WTC11 (cell line): Measurements from ENCODE around the gene B3GNT9. TPM values are rescaled to one million over a fixed set of nuclear protein-coding genes. Genes with fewer than 3 reads are reported as not detected.

Experiments
- ATF1 ChIP-seq: sonication (generic); formaldehyde crosslinking; IDR thresholded peaks from 2 replicates; pipeline ENCODE4 v1.8.1; 2023; ENCODE audit warnings: mild to moderate bottlenecking, moderate library complexity, missing genetic modification reagents
- ATF2 ChIP-seq: sonication (generic); formaldehyde crosslinking; IDR thresholded peaks from 2 replicates; pipeline ENCODE4 v1.8.1; 2022; ENCODE audit warnings: low read depth, missing genetic modification reagents, borderline replicate concordance
- ATF3 ChIP-seq: sonication (generic); formaldehyde crosslinking; conservative IDR thresholded peaks from 2 replicates; pipeline ENCODE4 v1.8.1; 2022; ENCODE audit warnings: mild to moderate bottlenecking, missing genetic modification reagents
- CDX4 ChIP-seq: fragments of 250-450 bp; sonication (Bioruptor Pico); IDR thresholded peaks from 2 replicates; pipeline ENCODE4 v1.9.0; 2021; ENCODE audit warnings: moderate library complexity, mild to moderate bottlenecking, inconsistent platforms, borderline replicate concordance
- CREM ChIP-seq: sonication (generic); formaldehyde crosslinking; IDR thresholded peaks from 2 replicates; pipeline ENCODE4 v1.8.1; 2022; ENCODE audit warnings: mild to moderate bottlenecking, missing genetic modification reagents, moderate library complexity
- ELF4 ChIP-seq: sonication (generic); formaldehyde crosslinking; IDR thresholded peaks from 2 replicates; pipeline ENCODE4 v1.8.1; 2022; ENCODE audit warnings: low read depth, mild to moderate bottlenecking, moderate library complexity, missing genetic modification reagents
- EMX1 ChIP-seq: fragments of 250-450 bp; sonication (Bioruptor Pico); IDR thresholded peaks from 2 replicates; pipeline ENCODE4 v1.8.0; 2021; ENCODE audit warnings: mild to moderate bottlenecking
- ERG ChIP-seq: fragments of 250-450 bp; sonication (Bioruptor Pico); IDR thresholded peaks from 2 replicates; pipeline ENCODE4 v1.8.0; 2021; ENCODE audit warnings: mild to moderate bottlenecking
- ESRRA ChIP-seq: sonication (generic); formaldehyde crosslinking; IDR thresholded peaks from 2 replicates; pipeline ENCODE4 v1.8.1; 2022; ENCODE audit warnings: mild to moderate bottlenecking, missing genetic modification reagents, borderline replicate concordance
- FOXP1 ChIP-seq: sonication (generic); formaldehyde crosslinking; IDR thresholded peaks from 2 replicates; pipeline ENCODE4 v1.8.0; 2022; ENCODE audit warnings: missing genetic modification reagents, mild to moderate bottlenecking, moderate library complexity, borderline replicate concordance
- FOXP4 ChIP-seq: sonication (generic); formaldehyde crosslinking; IDR thresholded peaks from 2 replicates; pipeline ENCODE4 v1.8.0; 2022; ENCODE audit warnings: mild to moderate bottlenecking, missing genetic modification reagents
- GABPB1 ChIP-seq: sonication (generic); formaldehyde crosslinking; IDR thresholded peaks from 2 replicates; pipeline ENCODE4 v1.8.1; 2023; ENCODE audit warnings: mild to moderate bottlenecking, missing genetic modification reagents
- HMGA2 ChIP-seq: fragments of 250-450 bp; sonication (Bioruptor Pico); IDR thresholded peaks from 2 replicates; pipeline ENCODE4 v1.4.0; 2021; ENCODE audit warnings: mild to moderate bottlenecking, moderate library complexity
- HMGXB4 ChIP-seq: sonication (generic); formaldehyde crosslinking; IDR thresholded peaks from 2 replicates; pipeline ENCODE4 v1.8.1; 2023; ENCODE audit warnings: mild to moderate bottlenecking, moderate library complexity, missing genetic modification reagents
- IRF2 ChIP-seq: sonication (generic); formaldehyde crosslinking; IDR thresholded peaks from 2 replicates; pipeline ENCODE4 v1.8.0; 2022; ENCODE audit warnings: low read depth, missing genetic modification reagents, borderline replicate concordance
- MXD4 ChIP-seq: fragments of 250-450 bp; sonication (Bioruptor Pico); IDR thresholded peaks from 2 replicates; pipeline ENCODE4 v1.8.0; 2021; ENCODE audit warnings: mild to moderate bottlenecking, moderate library complexity, borderline replicate concordance
- NR1H2 ChIP-seq: sonication (generic); formaldehyde crosslinking; IDR thresholded peaks from 2 replicates; pipeline ENCODE4 v1.9.0; 2021; ENCODE audit warnings: mild to moderate bottlenecking, moderate library complexity, missing genetic modification reagents
- NR2C2 ChIP-seq: sonication (generic); formaldehyde crosslinking; IDR thresholded peaks from 2 replicates; pipeline ENCODE4 v1.8.0; 2022; ENCODE audit warnings: mild to moderate bottlenecking, missing genetic modification reagents
- OVOL2 ChIP-seq: fragments of 250-450 bp; sonication (Bioruptor Pico); IDR thresholded peaks from 2 replicates; pipeline ENCODE4 v1.9.0; 2021; ENCODE audit warnings: mild to moderate bottlenecking, borderline replicate concordance
- PRRX2 ChIP-seq: fragments of 250-450 bp; sonication (Bioruptor Pico); IDR thresholded peaks from 2 replicates; pipeline ENCODE4 v1.8.0; 2021; ENCODE audit warnings: mild to moderate bottlenecking
- RORB ChIP-seq: fragments of 250-450 bp; sonication (Bioruptor Pico); IDR thresholded peaks from 2 replicates; pipeline ENCODE4 v1.9.0; 2021; ENCODE audit warnings: mild to moderate bottlenecking
- SMAD3 ChIP-seq: sonication (generic); formaldehyde crosslinking; IDR thresholded peaks from 2 replicates; pipeline ENCODE4 v1.8.0; 2022; ENCODE audit warnings: missing genetic modification reagents, mild to moderate bottlenecking, borderline replicate concordance
- SMAD4 ChIP-seq: sonication (generic); formaldehyde crosslinking; IDR thresholded peaks from 2 replicates; pipeline ENCODE4 v1.8.0; 2022; ENCODE audit warnings: mild to moderate bottlenecking, missing genetic modification reagents
- SOX15 ChIP-seq: fragments of 250-450 bp; sonication (Bioruptor Pico); IDR thresholded peaks from 2 replicates; pipeline ENCODE4 v1.9.0; 2021; ENCODE audit warnings: mild to moderate bottlenecking
- STAT6 ChIP-seq: sonication (generic); formaldehyde crosslinking; conservative IDR thresholded peaks from 2 replicates; pipeline ENCODE4 v1.8.1; 2023; ENCODE audit warnings: mild to moderate bottlenecking, low read depth, missing genetic modification reagents, moderate library complexity
- TEAD1 ChIP-seq: sonication (generic); formaldehyde crosslinking; IDR thresholded peaks from 2 replicates; pipeline ENCODE4 v1.8.0; 2022; ENCODE audit warnings: mild to moderate bottlenecking, missing genetic modification reagents
- ZNF138 ChIP-seq: sonication (generic); formaldehyde crosslinking; conservative IDR thresholded peaks from 2 replicates; pipeline ENCODE4 v1.8.1; 2022; ENCODE audit warnings: mild to moderate bottlenecking, moderate library complexity, missing genetic modification reagents
- ZNF317 ChIP-seq: sonication (generic); formaldehyde crosslinking; IDR thresholded peaks from 2 replicates; pipeline ENCODE4 v1.8.1; 2023; ENCODE audit warnings: low read depth, mild to moderate bottlenecking, moderate library complexity, missing genetic modification reagents, borderline replicate concordance
- ZNF671 ChIP-seq: fragments of 250-450 bp; sonication (Bioruptor Pico); IDR thresholded peaks from 2 replicates; pipeline ENCODE4 v1.8.0; 2021; ENCODE audit warnings: mild to moderate bottlenecking
- ZSCAN18 ChIP-seq: fragments of 250-450 bp; sonication (Bioruptor Pico); IDR thresholded peaks from 2 replicates; pipeline ENCODE4 v2.1.2; 2022; ENCODE audit warnings: mild to moderate bottlenecking, moderate library complexity
- total RNA-seq: library from RNA; stranded (reverse); gene quantifications from 3 replicates; pipeline ENCODE4 v1.2.3, GENCODE V29; 2021

B3GNT9 gene
- total RNA-seq, 1 experiment from 2014 or later, result 6.4 TPM

GRCh38 chr16:67150833-67151396 lies at the start of gene B3GNT9 (continued):
- TF ChIP-seq CDX4 (CRISPR knock-in tag), result no peak
- no peak for TF ChIP-seq HMGA2
- TF ChIP-seq FOXP1 (CRISPR knock-in tag), result no peak
- TF ChIP-seq SMAD4 (CRISPR knock-in tag), result no peak
- no peak for TF ChIP-seq ATF1
- no peak for TF ChIP-seq OVOL2 (CRISPR knock-in tag)
- no peak for TF ChIP-seq NR2C2 (CRISPR knock-in tag)
- TF ChIP-seq ERG (CRISPR knock-in tag), result no peak
- no peak for TF ChIP-seq ZNF317
- no peak for TF ChIP-seq CREM (CRISPR knock-in tag)
- no peak for TF ChIP-seq HMGXB4 (CRISPR knock-in tag)
- TF ChIP-seq ZSCAN18 (CRISPR knock-in tag), result no peak
- TF ChIP-seq FOXP4 (CRISPR knock-in tag), result peak; percentile 65; the same call in 1 of the 2 replicates
- no peak for TF ChIP-seq ATF3 (CRISPR knock-in tag)
- TF ChIP-seq ZNF138 (CRISPR knock-in tag), result no peak
- TF ChIP-seq STAT6 (CRISPR knock-in tag), result no peak
- 0 out of 2 replicates have a peak, but pooled peaks have one; percentile 23 for TF ChIP-seq GABPB1
- no peak for TF ChIP-seq ELF4 (CRISPR knock-in tag)
- no peak for TF ChIP-seq MXD4
- no peak for TF ChIP-seq NR1H2 (CRISPR knock-in tag)
- TF ChIP-seq SOX15, result no peak
- TF ChIP-seq PRRX2 (CRISPR knock-in tag), result no peak
- no peak for TF ChIP-seq ZNF671 (CRISPR knock-in tag)
- TF ChIP-seq SMAD3 (CRISPR knock-in tag), result peak; percentile 15; the same call in 1 of the 2 replicates
- TF ChIP-seq ATF2 (CRISPR knock-in tag), result no peak
- TF ChIP-seq TEAD1 (CRISPR knock-in tag), result no peak
- TF ChIP-seq IRF2 (CRISPR knock-in tag), result no peak
- no peak for TF ChIP-seq EMX1
- no peak for TF ChIP-seq RORB (CRISPR knock-in tag)
- 0 out of 2 replicates have a peak, but pooled peaks have one; percentile 68 for TF ChIP-seq ESRRA (CRISPR knock-in tag)
